Chondrocyte (in vitro differentiated cells): ENCODE measurements around the gene TCP11L2. TPM values are rescaled to one million over a fixed set of nuclear protein-coding genes. Genes with fewer than 3 reads are reported as not detected.

Experiments
- DNase-seq: peaks from one replicate; pipeline ENCODE4 v3.0.0; 2021; ENCODE audit warnings: mixed read lengths, low spot score
- H3K27ac Mint-ChIP-seq: one replicate; pipeline ENCODE4 v1.8.0; 2021; ENCODE audit warnings: mild to moderate bottlenecking, moderate library complexity, mixed read lengths; ENCODE audit not compliant: unreplicated experiment
- H3K27me3 Mint-ChIP-seq: 2 replicates; pipeline ENCODE4 v1.8.0; 2021; ENCODE audit warnings: low read depth, mixed read lengths
- H3K36me3 Mint-ChIP-seq: 2 replicates; pipeline ENCODE4 v1.8.0; 2021; ENCODE audit warnings: low read depth, mixed read lengths
- H3K4me1 Mint-ChIP-seq: 2 replicates; pipeline ENCODE4 v1.8.0; 2021; ENCODE audit warnings: low read depth, mild to moderate bottlenecking, mixed read lengths
- H3K4me3 Mint-ChIP-seq: one replicate; pipeline ENCODE4 v1.8.0; 2021; ENCODE audit warnings: mild to moderate bottlenecking, moderate library complexity, mixed read lengths; ENCODE audit not compliant: unreplicated experiment
- H3K9me3 Mint-ChIP-seq: 2 replicates; pipeline ENCODE4 v1.8.0; 2021; ENCODE audit warnings: low read depth, mixed read lengths
- total RNA-seq: library from RNA; stranded (reverse); gene quantifications from 3 replicates; pipeline ENCODE4 v1.2.1, GENCODE V29; 2021
- TF ChIP-seq, protein P1 (sequence below): fragments of 200-600 bp; sonication (generic); IDR thresholded peaks from 2 replicates; pipeline ENCODE4 v1.5.0; 2021; ENCODE audit warnings: antibody characterized with exemption, mild to moderate bottlenecking, moderate library complexity

TCP11L2 gene
- total RNA-seq, 1 donor from 2014 or later: 31.2 TPM

DNA sequence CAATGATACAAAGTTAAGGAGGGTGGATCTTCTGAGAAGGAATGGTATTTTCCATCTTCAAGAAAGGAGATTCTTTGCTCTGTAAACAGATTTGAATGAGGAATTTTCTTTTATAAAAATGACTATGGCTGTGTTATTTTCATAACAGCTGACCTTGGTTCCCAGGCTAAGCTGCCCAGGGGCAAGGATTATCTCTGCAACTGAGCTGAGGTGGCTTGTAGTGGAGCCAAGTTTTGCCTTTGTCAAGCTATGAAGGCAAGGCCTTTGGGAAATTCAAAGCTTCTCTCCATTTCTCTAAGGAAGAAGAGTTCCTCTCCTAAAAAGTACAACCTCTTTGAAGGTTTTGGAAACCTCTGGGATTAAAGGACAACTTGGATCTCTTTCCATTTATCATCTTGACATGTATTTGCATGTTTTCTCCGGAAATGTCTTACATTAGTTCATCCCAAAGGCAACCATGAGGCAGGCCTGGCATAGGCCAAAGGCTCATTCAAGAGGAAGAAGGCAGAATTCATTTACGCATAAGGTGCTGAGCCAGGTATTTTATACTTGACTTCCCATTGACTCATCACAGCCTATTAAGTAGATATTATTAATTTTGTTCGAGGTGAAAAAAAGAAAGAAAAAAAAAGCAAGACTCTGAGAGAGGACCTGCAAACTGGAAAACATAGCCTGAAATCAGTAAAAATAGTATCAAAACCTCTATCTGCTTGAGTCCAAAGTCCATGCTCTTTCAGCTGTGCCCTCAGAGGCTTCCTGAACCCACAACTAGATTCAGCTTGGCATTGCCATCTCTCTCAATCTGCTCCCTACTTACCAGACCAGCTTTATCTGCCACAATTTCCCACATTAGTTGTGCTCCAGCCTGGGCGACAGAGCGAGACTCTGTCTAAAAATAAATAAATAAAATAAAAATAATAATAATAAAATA lies 30.7 kb upstream of the TCP11L2 start:
- Mint-ChIP-seq H3K4me1 (no peaks in the 10 kb centered on the region), H3K9me3 (no peaks in the 10 kb centered on the region), H3K27me3 (peaks cover 2% of the 10 kb centered on the region), H3K36me3 (no peaks in the 10 kb centered on the region), H3K4me3 (no peak overlapping the region), H3K27ac (no peak overlapping the region)
- no peak for DNase-seq
- TF ChIP-seq, protein P1, sequence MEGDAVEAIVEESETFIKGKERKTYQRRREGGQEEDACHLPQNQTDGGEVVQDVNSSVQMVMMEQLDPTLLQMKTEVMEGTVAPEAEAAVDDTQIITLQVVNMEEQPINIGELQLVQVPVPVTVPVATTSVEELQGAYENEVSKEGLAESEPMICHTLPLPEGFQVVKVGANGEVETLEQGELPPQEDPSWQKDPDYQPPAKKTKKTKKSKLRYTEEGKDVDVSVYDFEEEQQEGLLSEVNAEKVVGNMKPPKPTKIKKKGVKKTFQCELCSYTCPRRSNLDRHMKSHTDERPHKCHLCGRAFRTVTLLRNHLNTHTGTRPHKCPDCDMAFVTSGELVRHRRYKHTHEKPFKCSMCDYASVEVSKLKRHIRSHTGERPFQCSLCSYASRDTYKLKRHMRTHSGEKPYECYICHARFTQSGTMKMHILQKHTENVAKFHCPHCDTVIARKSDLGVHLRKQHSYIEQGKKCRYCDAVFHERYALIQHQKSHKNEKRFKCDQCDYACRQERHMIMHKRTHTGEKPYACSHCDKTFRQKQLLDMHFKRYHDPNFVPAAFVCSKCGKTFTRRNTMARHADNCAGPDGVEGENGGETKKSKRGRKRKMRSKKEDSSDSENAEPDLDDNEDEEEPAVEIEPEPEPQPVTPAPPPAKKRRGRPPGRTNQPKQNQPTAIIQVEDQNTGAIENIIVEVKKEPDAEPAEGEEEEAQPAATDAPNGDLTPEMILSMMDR: no peak

DNA sequence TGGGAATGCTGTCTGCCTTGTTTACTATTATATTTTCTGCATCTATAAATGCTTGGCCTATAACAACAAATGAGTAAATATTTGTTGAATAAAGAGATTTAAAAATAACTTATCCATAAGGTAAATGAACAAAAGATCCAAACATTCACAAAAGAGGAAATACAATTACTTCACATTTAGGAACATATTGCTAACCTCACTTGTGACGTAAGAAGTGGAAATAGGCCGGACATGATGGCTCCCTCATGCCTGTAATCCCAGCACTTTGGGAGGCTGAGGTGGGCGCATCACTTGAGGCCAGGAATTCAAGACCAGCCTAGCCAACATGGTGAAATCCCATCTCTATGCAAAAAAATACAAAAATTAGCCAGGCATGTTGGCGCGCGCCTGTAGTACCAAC lies 29.0 kb upstream of the TCP11L2 start:
- no peak overlapping the region for H3K27ac Mint-ChIP-seq
- no peak overlapping the region for H3K4me3 Mint-ChIP-seq
- no peaks in the 10 kb centered on the region for H3K36me3 Mint-ChIP-seq
- H3K4me1 Mint-ChIP-seq: no peaks in the 10 kb centered on the region
- no peaks in the 10 kb centered on the region for H3K27me3 Mint-ChIP-seq
- DNase-seq: no peak
- TF ChIP-seq, protein P1: no peak
- no peaks in the 10 kb centered on the region for H3K9me3 Mint-ChIP-seq

DNA sequence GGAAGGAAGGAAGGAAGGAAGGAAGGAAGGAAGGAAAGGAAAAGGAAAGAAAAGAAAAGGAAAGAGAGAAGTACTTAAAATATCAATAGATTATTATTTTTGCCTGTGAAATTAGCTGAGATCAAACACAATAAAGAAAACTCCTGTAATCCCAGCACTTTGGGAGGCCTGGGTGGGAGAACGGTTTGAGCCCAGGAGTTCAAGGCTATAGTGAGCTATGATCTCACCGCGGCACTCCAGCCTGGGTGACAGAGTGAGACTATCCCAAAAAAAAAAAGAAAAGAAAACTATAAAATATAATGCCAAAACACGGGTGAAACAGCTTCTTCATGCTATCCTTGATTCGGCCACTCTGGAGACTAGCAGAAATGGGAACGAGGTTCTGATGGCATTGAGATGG lies 28.5 kb upstream of the TCP11L2 start:
- Mint-ChIP-seq H3K4me1 (no peaks in the 10 kb centered on the region), H3K36me3 (no peaks in the 10 kb centered on the region), H3K27ac (no peak overlapping the region), H3K27me3 (no peaks in the 10 kb centered on the region), H3K4me3 (no peak overlapping the region), H3K9me3 (no peaks in the 10 kb centered on the region)
- TF ChIP-seq, protein P1: no peak
- DNase-seq: no peak

- Mint-ChIP-seq H3K4me1 (no peaks in the 10 kb centered on the region), H3K36me3 (no peaks in the 10 kb centered on the region), H3K27ac (no peak overlapping the region), H3K27me3 (no peaks in the 10 kb centered on the region), H3K9me3 (no peaks in the 10 kb centered on the region), H3K4me3 (no peak overlapping the region)
- TF ChIP-seq, protein P1: no peak
- DNase-seq: no peak
These were observed 27.9 kb upstream of the TCP11L2 start for GRCh38 chr12:106274575-106275121.

DNA sequence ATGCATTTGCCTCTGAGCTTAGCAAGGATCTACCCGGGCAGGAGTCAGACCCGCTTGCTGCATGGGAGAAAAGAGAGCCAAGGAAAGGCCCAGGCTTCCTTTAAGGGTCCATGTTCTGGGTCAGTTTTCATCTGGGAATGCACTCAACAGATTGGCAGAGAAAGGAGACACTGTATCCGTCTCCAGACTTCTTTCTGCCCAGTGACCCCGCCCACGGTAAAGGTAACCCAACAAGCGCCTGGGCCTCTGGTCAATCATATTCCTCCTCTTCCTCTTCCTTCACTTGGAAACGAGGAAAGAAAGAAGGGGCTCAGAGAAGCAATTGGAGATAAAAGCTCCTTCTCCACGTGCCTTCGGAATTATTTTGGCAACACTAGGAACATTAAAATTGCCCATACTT lies 27.1 kb upstream of the TCP11L2 start:
- H3K27ac Mint-ChIP-seq: no peak overlapping the region
- no peaks in the 10 kb centered on the region for H3K27me3 Mint-ChIP-seq
- TF ChIP-seq, protein P1: no peak
- no peaks in the 10 kb centered on the region for H3K36me3 Mint-ChIP-seq
- no peak for DNase-seq
- H3K4me3 Mint-ChIP-seq: no peak overlapping the region
- no peaks in the 10 kb centered on the region for H3K4me1 Mint-ChIP-seq
- H3K9me3 Mint-ChIP-seq: no peaks in the 10 kb centered on the region
